GM23338 (cell line): Measurements from ENCODE around the gene KCNE1. TPM values are rescaled to one million over a fixed set of nuclear protein-coding genes. Genes with fewer than 3 reads are reported as not detected.

Experiments
- ATAC-seq: fragments of 200-7000 bp; cut with Tn5 transposase; 3 replicates; pipeline ENCODE4 v1.9.1; 2020
- DNase-seq: peaks from one replicate; pipeline ENCODE4 v3.0.0-alpha.2; 2015; ENCODE audit warnings: low spot score
- H2AFZ ChIP-seq: fragments of 200-600 bp; sonication (generic); 2 replicates; pipeline ENCODE4 v1.8.0; 2016; ENCODE audit warnings: antibody characterized with exemption, mild to moderate bottlenecking, moderate library complexity
- H3F3A ChIP-seq: fragments of 200-600 bp; sonication (generic); replicated peaks from 2 replicates; pipeline ENCODE4 v1.8.0; 2017; ENCODE audit warnings: antibody characterized with exemption, mixed run types, low read depth
- H3K27ac ChIP-seq: fragments of 200-600 bp; sonication (generic); 2 replicates; pipeline ENCODE4 v1.6.1; 2016; ENCODE audit warnings: low read depth
- H3K27me3 ChIP-seq: fragments of 200-600 bp; sonication (generic); 2 replicates; pipeline ENCODE4 v1.8.0; 2016; ENCODE audit warnings: mild to moderate bottlenecking, mixed run types, moderate library complexity; ENCODE audit not compliant: insufficient read depth
- H3K36me3 ChIP-seq: fragments of 200-600 bp; sonication (generic); 2 replicates; pipeline ENCODE4 v1.8.0; 2016; ENCODE audit warnings: mild to moderate bottlenecking; ENCODE audit not compliant: insufficient read depth
- H3K4me1 ChIP-seq: fragments of 200-600 bp; sonication (generic); 2 replicates; pipeline ENCODE4 v1.8.0; 2016; ENCODE audit warnings: mild to moderate bottlenecking, moderate library complexity; ENCODE audit not compliant: insufficient read depth
- H3K4me2 ChIP-seq: fragments of 200-600 bp; sonication (generic); 2 replicates; pipeline ENCODE4 v1.7.1; 2017; ENCODE audit warnings: mixed run types
- H3K4me3 ChIP-seq: fragments of 200-600 bp; sonication (generic); 2 replicates; pipeline ENCODE4 v1.6.1; 2016; ENCODE audit warnings: mixed run types
- H3K79me2 ChIP-seq: fragments of 200-600 bp; sonication (generic); replicated peaks from 2 replicates; pipeline ENCODE4 v1.8.0; 2017; ENCODE audit warnings: mild to moderate bottlenecking; ENCODE audit not compliant: insufficient read depth
- H3K9me2 ChIP-seq: fragments of 200-600 bp; sonication (generic); 2 replicates; pipeline ENCODE4 v1.8.0; 2017; ENCODE audit not compliant: insufficient read depth
- H4K20me1 ChIP-seq: fragments of 200-600 bp; sonication (generic); replicated peaks from 2 replicates; pipeline ENCODE4 v1.8.0; 2017; ENCODE audit warnings: mild to moderate bottlenecking; ENCODE audit not compliant: insufficient read depth
- H3K27ac Mint-ChIP-seq: 2 replicates; pipeline ENCODE4 v1.8.0; 2020; ENCODE audit warnings: inconsistent platforms, mild to moderate bottlenecking, moderate library complexity, mixed read lengths
- H3K27me3 Mint-ChIP-seq: 3 replicates; pipeline ENCODE4 v1.8.0; 2022; ENCODE audit warnings: low read depth, mild to moderate bottlenecking, moderate library complexity, mixed read lengths, inconsistent platforms; ENCODE audit not compliant: insufficient read depth, poor library complexity
- H3K36me3 Mint-ChIP-seq: 3 replicates; pipeline ENCODE4 v1.8.0; 2021; ENCODE audit warnings: low read depth, mild to moderate bottlenecking, inconsistent platforms, moderate library complexity, mixed read lengths
- H3K4me1 Mint-ChIP-seq: 3 replicates; pipeline ENCODE4 v1.8.0; 2020; ENCODE audit warnings: mild to moderate bottlenecking, inconsistent platforms, mixed read lengths
- H3K4me3 Mint-ChIP-seq: 3 replicates; pipeline ENCODE4 v1.8.0; 2021; ENCODE audit warnings: moderate library complexity, mild to moderate bottlenecking, inconsistent platforms, mixed read lengths
- H3K9me3 Mint-ChIP-seq: 3 replicates; pipeline ENCODE4 v1.8.0; 2020; ENCODE audit warnings: moderate library complexity, mild to moderate bottlenecking, inconsistent platforms, mixed read lengths
- CREB1 ChIP-seq: fragments of 250-450 bp; sonication (Bioruptor Pico); IDR thresholded peaks from 2 replicates; pipeline ENCODE4 v1.5.0; 2020; ENCODE audit warnings: low read depth, mild to moderate bottlenecking, moderate library complexity
- CTCF ChIP-seq, 2 experiments: fragments of 200-600 bp in 1 of 2; sonication (generic) in 1 of 2; conservative IDR thresholded peaks; 2 replicates each; pipeline versions ENCODE4 v1.5.1 to v1.6.1; 2016 to 2017; ENCODE audit warnings: antibody characterized with exemption in 2 of 2, low read depth in 2 of 2, mild to moderate bottlenecking in 2 of 2, moderate library complexity in 1 of 2
- ETS1 ChIP-seq: IDR thresholded peaks from 2 replicates; pipeline ENCODE4 v1.6.1; 2016; ENCODE audit warnings: antibody characterized with exemption
- EZH2 ChIP-seq: fragments of 200-600 bp; sonication (generic); IDR thresholded peaks from one replicate; pipeline ENCODE4 v1.8.0; 2017; ENCODE audit warnings: antibody characterized with exemption, mild to moderate bottlenecking, low read depth; ENCODE audit not compliant: unreplicated experiment
- EZH2phosphoT487 ChIP-seq: fragments of 200-600 bp; sonication (generic); IDR thresholded peaks from one replicate; pipeline ENCODE4 v1.8.1; 2018; ENCODE audit warnings: antibody characterized with exemption; ENCODE audit not compliant: unreplicated experiment
- JUNB ChIP-seq: IDR thresholded peaks from one replicate; pipeline ENCODE4 v1.6.1; 2016; ENCODE audit warnings: antibody characterized with exemption; ENCODE audit not compliant: unreplicated experiment
- NANOG ChIP-seq: IDR thresholded peaks from 2 replicates; pipeline ENCODE4 v1.6.1; 2016; ENCODE audit warnings: antibody characterized with exemption, borderline replicate concordance
- POLR2AphosphoS5 ChIP-seq: IDR thresholded peaks from 2 replicates; pipeline ENCODE4 v1.6.1; 2016; ENCODE audit warnings: antibody characterized with exemption, low read depth
- REST ChIP-seq: IDR thresholded peaks from one replicate; pipeline ENCODE4 v1.6.1; 2018; ENCODE audit warnings: antibody characterized with exemption; ENCODE audit not compliant: unreplicated experiment
- STAT1 ChIP-seq: IDR thresholded peaks from one replicate; pipeline ENCODE4 v1.6.1; 2016; ENCODE audit warnings: antibody characterized with exemption; ENCODE audit not compliant: unreplicated experiment
- ZNF114 ChIP-seq: fragments of 250-450 bp; sonication (Bioruptor Pico); IDR thresholded peaks from 2 replicates; pipeline ENCODE4 v1.5.0; 2020; ENCODE audit warnings: mild to moderate bottlenecking, moderate library complexity
- ZNF331 ChIP-seq: fragments of 250-450 bp; sonication (Bioruptor Pico); IDR thresholded peaks from 2 replicates; pipeline ENCODE4 v1.5.0; 2020; ENCODE audit warnings: low read depth, mild to moderate bottlenecking, moderate library complexity
- ZNF462 ChIP-seq: fragments of 250-450 bp; sonication (Bioruptor Pico); IDR thresholded peaks from 2 replicates; pipeline ENCODE4 v1.5.0; 2020; ENCODE audit warnings: mild to moderate bottlenecking, moderate library complexity
- polyA plus RNA-seq: library from polyadenylated mRNA; unstranded; fragments of >200 nt; fragmentation: Nextera tagmentation; extraction: Ambion mirVana; gene quantifications from 2 replicates; pipeline ENCODE4 v1.2.1, GENCODE V29; 2016
- total RNA-seq: library from RNA; depleted of rRNA; stranded (reverse); fragments of >200 nt; shearing (Covaris generic); gene quantifications from 2 replicates; pipeline ENCODE4 v1.2.3, GENCODE V29; 2014

Gene KCNE1
- total and polyA plus RNA-seq, 2 experiments from 2014 or later = 0.07 TPM; not detected in 1

GRCh38 chr21:34517039-34517438 is 5.0 kb upstream of the KCNE1 start (continued):
- TF ChIP-seq REST (no peak), CREB1 (CRISPR knock-in tag) (no peak), EZH2 (no peak)

GRCh38 chr21:34514576-34515115 is 2.6 kb upstream of the KCNE1 start:
- Histone ChIP-seq H4K20me1 (no peaks in the 10 kb centered on the region), H2AFZ (no peak overlapping the region), H3K9me2 (no peaks in the 10 kb centered on the region), H3K27me3 (no peaks in the 10 kb centered on the region), H3K4me2 (no peak overlapping the region), H3K79me2 (no peaks in the 10 kb centered on the region), H3K4me3 (no peak overlapping the region), H3K36me3 (no peaks in the 10 kb centered on the region), H3K27ac (no peak overlapping the region), H3K4me1 (no peaks in the 10 kb centered on the region), H3F3A (no peaks in the 10 kb centered on the region)
- no peak for DNase-seq
- ATAC-seq = no peak
- H3K36me3 Mint-ChIP-seq = no peaks in the 10 kb centered on the region
- H3K27ac Mint-ChIP-seq = no peak overlapping the region
- no peak overlapping the region for H3K4me3 Mint-ChIP-seq
- H3K9me3 Mint-ChIP-seq = no peaks in the 10 kb centered on the region
- H3K4me1 Mint-ChIP-seq = peaks cover 14% of the 10 kb centered on the region; the same call in 2 of the 3 replicates
- peaks cover 4% of the 10 kb centered on the region for H3K27me3 Mint-ChIP-seq
- no peak for TF ChIP-seq EZH2
- TF ChIP-seq STAT1 = no peak
- TF ChIP-seq POLR2AphosphoS5 = no peak
- TF ChIP-seq EZH2phosphoT487 = no peak
- no peak for TF ChIP-seq JUNB
- no peak for TF ChIP-seq ZNF462
- TF ChIP-seq ETS1 = no peak
- TF ChIP-seq NANOG = no peak
- no peak for TF ChIP-seq ZNF331 (CRISPR knock-in tag)
- no peak for TF ChIP-seq CTCF (conservative IDR thresholded peaks at IDR 0.05; ENCODE audit: low read depth in 2 of 2)
- no peak for TF ChIP-seq ZNF114 (CRISPR knock-in tag)
